ENCODE data around the gene HSD17B12. TPM values are rescaled to one million over a fixed set of nuclear protein-coding genes. Genes with fewer than 3 reads are reported as not detected.

HSD17B12 gene
- total and polyA plus RNA-seq, 2 of the 13 experiments (the other 11 are each of a cell fraction or from before 2014, with no cell fraction given), result 50.3 to 117 TPM

- TF ChIP-seq, protein P1, sequence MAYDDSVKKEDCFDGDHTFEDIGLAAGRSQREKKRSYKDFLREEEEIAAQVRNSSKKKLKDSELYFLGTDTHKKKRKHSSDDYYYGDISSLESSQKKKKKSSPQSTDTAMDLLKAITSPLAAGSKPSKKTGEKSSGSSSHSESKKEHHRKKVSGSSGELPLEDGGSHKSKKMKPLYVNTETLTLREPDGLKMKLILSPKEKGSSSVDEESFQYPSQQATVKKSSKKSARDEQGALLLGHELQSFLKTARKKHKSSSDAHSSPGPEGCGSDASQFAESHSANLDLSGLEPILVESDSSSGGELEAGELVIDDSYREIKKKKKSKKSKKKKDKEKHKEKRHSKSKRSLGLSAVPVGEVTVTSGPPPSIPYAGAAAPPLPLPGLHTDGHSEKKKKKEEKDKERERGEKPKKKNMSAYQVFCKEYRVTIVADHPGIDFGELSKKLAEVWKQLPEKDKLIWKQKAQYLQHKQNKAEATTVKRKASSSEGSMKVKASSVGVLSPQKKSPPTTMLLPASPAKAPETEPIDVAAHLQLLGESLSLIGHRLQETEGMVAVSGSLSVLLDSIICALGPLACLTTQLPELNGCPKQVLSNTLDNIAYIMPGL (CRISPR knock-in tag; IDR thresholded peaks at IDR 0.05; ENCODE audit: borderline replicate concordance in 1 of 2, low read depth in 1 of 2), result peak; percentile 72 to 88; a peak in 3 of 4 replicates
- no peak for TF ChIP-seq GPBP1L1 (CRISPR knock-in tag; IDR thresholded peaks at IDR 0.05)
- TF ChIP-seq ZNF335 (CRISPR knock-in tag; IDR thresholded peaks at IDR 0.05), result 0 out of 2 replicates have a peak, but pooled peaks have one; percentile 65
- TF ChIP-seq ZNF343 (CRISPR knock-in tag; IDR thresholded peaks at IDR 0.05), result no peak
- TF ChIP-seq ZNF180 (CRISPR knock-in tag; IDR thresholded peaks at IDR 0.05; ENCODE audit: borderline replicate concordance, low read depth), result 0 out of 2 replicates have a peak, but pooled peaks have one; percentile 74
- TF ChIP-seq ZSCAN29 (CRISPR knock-in tag; conservative IDR thresholded peaks at IDR 0.05), result 0 out of 2 replicates have a peak, but pooled peaks have one; percentile 32
- no peak for TF ChIP-seq SMC3 (IDR thresholded peaks at IDR 0.05; ENCODE audit: low read length)
- peak; percentile 82 for TF ChIP-seq PPARG (CRISPR knock-in tag; conservative IDR thresholded peaks at IDR 0.05)
- 0 out of 2 replicates have a peak, but pooled peaks have one; percentile 20 for TF ChIP-seq UBTF (CRISPR knock-in tag; IDR thresholded peaks at IDR 0.05)
- TF ChIP-seq AHR (CRISPR knock-in tag; IDR thresholded peaks at IDR 0.05), result no peak
- no peak for TF ChIP-seq PBX2 (CRISPR knock-in tag; IDR thresholded peaks at IDR 0.05)
- no peak for TF ChIP-seq RBAK (CRISPR knock-in tag; IDR thresholded peaks at IDR 0.05)
- TF ChIP-seq NR1H2 (CRISPR knock-in tag; IDR thresholded peaks at IDR 0.05; ENCODE audit: borderline replicate concordance, low read depth), result no peak
- TF ChIP-seq, protein P2, sequence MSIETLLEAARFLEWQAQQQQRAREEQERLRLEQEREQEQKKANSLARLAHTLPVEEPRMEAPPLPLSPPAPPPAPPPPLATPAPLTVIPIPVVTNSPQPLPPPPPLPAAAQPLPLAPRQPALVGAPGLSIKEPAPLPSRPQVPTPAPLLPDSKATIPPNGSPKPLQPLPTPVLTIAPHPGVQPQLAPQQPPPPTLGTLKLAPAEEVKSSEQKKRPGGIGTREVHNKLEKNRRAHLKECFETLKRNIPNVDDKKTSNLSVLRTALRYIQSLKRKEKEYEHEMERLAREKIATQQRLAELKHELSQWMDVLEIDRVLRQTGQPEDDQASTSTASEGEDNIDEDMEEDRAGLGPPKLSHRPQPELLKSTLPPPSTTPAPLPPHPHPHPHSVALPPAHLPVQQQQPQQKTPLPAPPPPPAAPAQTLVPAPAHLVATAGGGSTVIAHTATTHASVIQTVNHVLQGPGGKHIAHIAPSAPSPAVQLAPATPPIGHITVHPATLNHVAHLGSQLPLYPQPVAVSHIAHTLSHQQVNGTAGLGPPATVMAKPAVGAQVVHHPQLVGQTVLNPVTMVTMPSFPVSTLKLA (IDR thresholded peaks at IDR 0.05), result no peak
- TF ChIP-seq TGIF2 (CRISPR knock-in tag; IDR thresholded peaks at IDR 0.05), result peak; percentile 75; the same call in 1 of the 2 replicates
- peak; percentile 62 for TF ChIP-seq CAMTA2 (CRISPR knock-in tag; IDR thresholded peaks at IDR 0.05; ENCODE audit: borderline replicate concordance)
- no peak for TF ChIP-seq DMTF1 (CRISPR knock-in tag; IDR thresholded peaks at IDR 0.05)
- peak; percentile 96; the same call in 1 of the 2 replicates for TF ChIP-seq PCBP1 (IDR thresholded peaks at IDR 0.05; ENCODE audit: borderline replicate concordance, low read depth, low read length)
Observed at GRCh38 chr11:43643898-43644620, 36.5 kb upstream of the HSD17B12 start (continued).
